CD4-positive, alpha-beta T cell treated with Interleukin-12 subunit alpha and Interleukin-12 subunit beta, for 1 hour (primary cell): ENCODE data around the gene RER1.

Experiments used
- DNase-seq: peaks from one replicate; pipeline ENCODE4 v3.0.0-alpha.2; 2020

Gene RER1

DNA sequence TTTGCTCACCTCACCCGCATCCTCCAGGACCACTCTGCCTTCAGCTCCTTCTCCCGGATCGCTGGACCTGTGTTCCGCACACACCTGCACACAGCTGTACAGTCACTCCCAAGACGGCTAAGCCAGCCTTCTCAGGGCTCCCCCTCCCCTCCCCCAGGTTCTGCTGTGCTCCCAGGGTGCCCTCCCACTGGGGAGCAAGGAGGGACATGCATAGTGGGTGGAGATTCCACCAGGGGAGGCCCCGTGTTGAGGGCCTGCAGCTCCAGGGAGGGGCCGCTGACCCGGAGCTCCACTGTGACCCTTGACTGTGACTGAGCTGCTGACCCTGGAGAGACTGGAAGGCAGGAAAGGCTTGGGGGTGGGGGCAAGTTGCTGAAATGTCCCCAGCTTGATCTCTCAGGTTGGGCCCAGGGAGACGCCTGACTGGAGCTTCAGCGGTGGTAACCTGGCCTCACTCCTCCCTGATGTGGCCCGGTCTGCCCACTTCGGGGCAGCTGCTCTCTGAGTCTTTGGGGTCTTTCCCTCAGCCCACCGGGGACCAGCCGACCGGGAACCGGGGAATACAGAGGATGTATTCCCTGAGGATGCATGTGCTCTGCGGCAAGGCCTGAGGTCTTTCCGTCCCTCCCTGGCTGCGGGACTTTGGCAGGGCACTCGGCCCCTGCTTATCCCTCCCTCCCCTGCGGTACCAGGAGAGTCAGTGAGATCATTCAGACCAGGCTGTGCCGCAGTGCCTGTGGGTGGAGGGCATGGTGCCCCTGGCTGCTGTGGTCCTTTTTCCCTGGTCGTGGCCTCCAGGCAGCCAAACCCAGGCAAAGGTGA lies 55.8 kb downstream of the RER1 start:
- DNase-seq: no peak

DNA sequence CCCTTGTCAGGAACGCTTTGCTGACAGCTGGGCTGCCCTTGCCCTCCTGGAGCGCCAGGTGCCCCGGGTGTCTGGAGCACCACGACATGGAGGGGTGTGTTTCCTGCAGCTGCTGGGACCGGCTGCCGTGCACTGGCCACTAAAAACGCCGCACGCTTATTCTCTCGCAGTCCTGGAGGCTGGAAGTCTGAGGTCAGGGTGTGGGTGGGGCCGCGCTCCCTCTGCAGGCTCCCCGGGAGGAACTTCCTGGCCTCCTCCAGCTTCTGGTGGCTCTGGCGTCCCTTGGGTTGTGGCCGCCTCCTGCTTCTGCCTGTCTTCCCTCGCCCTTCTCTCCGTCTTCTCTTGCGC lies 56.4 kb downstream of the RER1 start:
- DNase-seq: no peak

DNA sequence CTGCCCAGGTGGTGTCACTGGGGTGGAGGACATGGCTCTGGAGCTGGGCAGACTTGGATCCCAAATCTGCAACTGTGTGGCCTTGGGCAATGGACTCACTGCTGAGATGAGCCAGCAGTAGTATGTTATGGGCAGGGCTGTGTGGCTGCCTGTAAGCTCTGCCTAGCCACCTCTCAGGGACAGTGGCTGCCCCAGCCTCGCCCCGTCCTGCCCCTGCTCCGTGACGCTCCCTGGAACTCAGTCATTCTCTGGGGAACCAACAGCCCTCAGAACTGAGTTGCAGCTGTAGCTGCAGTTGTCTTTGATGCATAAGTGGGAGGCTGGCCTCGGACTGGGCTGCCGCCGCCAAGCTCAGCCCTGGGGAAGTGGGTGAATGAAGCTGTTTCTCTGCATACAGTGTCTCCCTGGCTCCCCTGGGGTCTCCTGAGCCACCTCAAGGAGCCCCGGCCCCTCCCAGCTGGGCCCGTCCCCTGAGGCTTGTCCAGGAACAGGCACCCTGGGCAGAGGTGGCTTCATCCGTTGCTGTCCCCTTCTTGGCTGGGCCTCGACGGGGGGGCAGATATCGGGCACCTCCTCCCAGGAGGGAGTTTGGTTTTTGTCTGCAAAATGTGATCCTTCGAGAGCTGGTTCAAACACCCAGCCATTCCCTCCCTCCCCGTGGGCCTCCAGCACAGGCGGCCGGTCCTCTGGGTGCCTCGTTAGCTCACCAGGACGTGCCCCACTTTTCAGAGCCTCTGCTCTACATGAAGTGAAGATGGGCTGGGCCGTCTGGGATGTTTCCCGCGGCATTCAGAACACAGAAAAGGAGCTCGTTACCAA lies 58.2 kb downstream of the RER1 start:
- no peak for DNase-seq

DNA sequence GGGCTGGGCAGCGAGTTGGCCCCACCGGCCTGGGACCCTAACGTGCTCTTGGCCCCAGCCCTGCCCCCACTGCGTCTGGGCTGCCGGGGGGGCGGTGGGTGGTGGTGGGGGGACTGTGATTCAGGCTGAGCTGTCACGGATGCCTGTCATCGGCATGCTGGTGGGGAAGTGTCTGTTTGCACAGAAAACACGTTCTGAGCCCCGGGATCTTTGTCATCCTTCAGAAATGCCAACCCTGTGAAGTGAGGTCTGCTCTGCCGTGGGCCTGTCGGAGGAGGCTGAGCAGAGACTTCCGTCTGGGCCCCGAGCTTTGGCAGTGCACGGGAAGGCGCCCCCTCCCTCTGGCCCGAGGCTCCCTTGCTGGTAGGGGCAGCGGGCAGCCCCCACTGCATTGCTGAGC lies 60.1 kb downstream of the RER1 start:
- DNase-seq: no peak

DNA sequence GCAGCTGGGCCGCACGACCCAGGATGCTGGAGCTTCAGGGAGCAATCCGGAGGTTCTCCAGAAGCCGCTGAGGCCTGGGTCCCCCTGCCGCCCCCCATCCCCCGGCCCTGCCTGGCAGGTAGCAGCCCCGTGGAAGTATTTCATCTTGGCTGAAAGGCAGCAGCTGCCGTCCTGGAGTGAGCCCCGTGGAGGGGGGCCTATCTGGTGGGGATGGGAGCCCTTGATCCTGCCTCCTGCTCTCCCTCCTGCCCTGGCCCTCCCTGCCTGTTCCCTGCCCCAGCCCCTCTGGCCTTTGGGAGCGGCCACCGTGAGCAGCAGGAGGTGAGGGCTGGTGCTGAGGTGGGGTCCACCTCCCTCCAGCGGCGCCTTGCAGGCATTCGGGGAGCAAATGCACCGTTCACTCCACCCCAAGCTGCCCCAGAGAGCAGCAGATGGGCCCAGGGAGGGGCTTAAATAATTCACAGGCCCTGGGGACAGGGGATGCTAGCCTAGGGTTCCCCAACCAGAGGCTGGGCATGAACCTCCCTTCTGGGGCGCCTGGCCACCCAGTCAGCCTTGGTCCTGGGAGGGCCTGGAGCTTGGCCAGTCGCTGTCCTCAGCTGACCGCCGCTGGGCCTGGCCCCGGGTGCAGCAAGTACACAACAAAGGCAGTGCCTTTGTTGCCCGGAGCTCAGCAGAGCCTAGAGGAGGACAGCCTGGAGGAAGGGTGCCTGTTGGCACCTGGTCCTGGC lies 60.7 kb downstream of the RER1 start:
- no peak for DNase-seq

DNA sequence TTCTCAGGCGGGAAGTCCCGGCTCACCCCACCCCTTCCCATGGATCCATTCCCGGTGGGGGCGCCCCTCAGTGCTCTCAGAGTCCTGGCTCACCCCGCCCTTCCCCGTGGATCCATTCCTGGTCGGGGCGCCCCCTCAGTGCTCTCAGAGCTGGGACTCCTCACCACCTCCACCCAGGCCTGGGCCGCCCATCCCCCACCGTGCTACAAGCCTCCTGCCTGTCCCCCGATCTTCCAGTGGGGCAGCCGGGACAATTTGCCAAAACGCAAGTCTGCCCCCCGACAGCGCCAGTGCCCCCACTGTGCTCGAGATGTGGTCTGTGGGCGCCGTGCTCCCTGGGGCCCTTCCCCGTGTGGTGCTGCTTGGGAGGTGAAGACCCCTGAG lies 61.3 kb downstream of the RER1 start:
- DNase-seq: no peak

DNA sequence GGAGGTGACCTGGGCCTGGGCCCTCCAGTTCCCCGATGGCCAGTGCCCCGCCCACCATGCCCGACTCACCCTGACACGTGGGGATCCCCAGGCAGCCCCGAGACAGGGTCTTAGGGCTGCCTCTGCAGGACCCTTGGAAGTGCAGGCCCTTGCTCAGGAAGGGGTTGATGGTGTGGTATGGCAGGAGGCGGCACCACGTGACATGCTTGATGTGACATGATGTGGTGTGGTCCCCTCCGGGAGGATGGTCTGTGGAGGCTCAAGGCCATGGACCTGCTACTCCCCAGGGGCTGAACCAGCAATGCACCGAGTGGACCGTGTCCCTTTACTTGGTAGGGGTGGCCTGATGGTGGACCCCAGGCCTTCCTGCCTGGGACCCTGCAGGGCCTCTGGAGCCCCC lies 62.6 kb downstream of the RER1 start:
- no peak for DNase-seq
